Neural crest cell (in vitro differentiated cells): ENCODE measurements around the gene CD69. TPM values are rescaled to one million over a fixed set of nuclear protein-coding genes. Genes with fewer than 3 reads are reported as not detected.

Experiments
- DNase-seq: peaks from one replicate; pipeline ENCODE4 v3.0.0; 2021; ENCODE audit warnings: low read depth, mixed read lengths, low spot score
- H3K27ac Mint-ChIP-seq: one replicate; pipeline ENCODE4 v1.8.0; 2021; ENCODE audit warnings: mild to moderate bottlenecking, mixed read lengths; ENCODE audit not compliant: unreplicated experiment
- H3K27me3 Mint-ChIP-seq: 2 replicates; pipeline ENCODE4 v1.8.0; 2021; ENCODE audit warnings: low read depth, mild to moderate bottlenecking, mixed read lengths
- H3K36me3 Mint-ChIP-seq: 2 replicates; pipeline ENCODE4 v1.8.0; 2021; ENCODE audit warnings: low read depth, mild to moderate bottlenecking, mixed read lengths
- H3K4me1 Mint-ChIP-seq: 2 replicates; pipeline ENCODE4 v1.8.0; 2021; ENCODE audit warnings: mixed read lengths
- H3K4me3 Mint-ChIP-seq: one replicate; pipeline ENCODE4 v1.8.0; 2021; ENCODE audit warnings: mild to moderate bottlenecking, mixed read lengths
- H3K9me3 Mint-ChIP-seq: 2 replicates; pipeline ENCODE4 v1.8.0; 2021; ENCODE audit warnings: mixed read lengths
- CTCF ChIP-seq: fragments of 200-600 bp; sonication (generic); conservative IDR thresholded peaks from 2 replicates; pipeline ENCODE4 v1.5.0; 2021; ENCODE audit warnings: antibody characterized with exemption, mild to moderate bottlenecking
- total RNA-seq: library from RNA; stranded (reverse); gene quantifications from 2 replicates; pipeline ENCODE4 v1.2.1, GENCODE V29; 2021

Gene CD69
- total RNA-seq, 1 donor from 2014 or later = not detected

GRCh38 chr12:9786726-9787717 is 26.3 kb upstream of the CD69 start:
- no peaks in the 10 kb centered on the region for H3K27me3 Mint-ChIP-seq
- H3K9me3 Mint-ChIP-seq = peaks cover 9% of the 10 kb centered on the region
- no peaks in the 10 kb centered on the region for H3K4me1 Mint-ChIP-seq
- no peak overlapping the region for H3K27ac Mint-ChIP-seq
- H3K4me3 Mint-ChIP-seq = no peak overlapping the region
- H3K36me3 Mint-ChIP-seq = no peaks in the 10 kb centered on the region
- TF ChIP-seq CTCF = no peak
- no peak for DNase-seq

DNA sequence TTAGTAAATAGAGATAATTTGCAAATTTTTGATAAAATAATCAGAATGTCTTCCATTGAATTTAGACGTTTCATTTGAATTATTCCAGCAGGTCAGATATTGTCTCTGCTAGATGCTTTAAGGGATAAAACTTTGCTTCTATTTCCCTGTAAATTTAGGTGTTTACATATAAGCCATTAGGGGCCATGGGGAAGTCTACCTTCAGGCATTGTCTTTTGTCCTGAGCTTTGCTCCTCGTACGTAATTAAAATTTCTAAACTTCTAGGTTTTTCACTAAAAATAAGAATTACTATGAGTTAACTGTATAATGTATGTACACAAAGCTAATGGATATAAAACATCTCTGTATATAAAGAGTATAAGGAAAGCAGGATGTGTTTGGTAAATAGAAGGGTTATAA is 24.1 kb upstream of the CD69 start:
- Mint-ChIP-seq H3K27ac (no peak overlapping the region), H3K9me3 (peaks cover 5% of the 10 kb centered on the region), H3K4me3 (no peak overlapping the region), H3K36me3 (no peaks in the 10 kb centered on the region), H3K4me1 (no peaks in the 10 kb centered on the region), H3K27me3 (no peaks in the 10 kb centered on the region)
- DNase-seq = no peak
- TF ChIP-seq CTCF = no peak

DNA sequence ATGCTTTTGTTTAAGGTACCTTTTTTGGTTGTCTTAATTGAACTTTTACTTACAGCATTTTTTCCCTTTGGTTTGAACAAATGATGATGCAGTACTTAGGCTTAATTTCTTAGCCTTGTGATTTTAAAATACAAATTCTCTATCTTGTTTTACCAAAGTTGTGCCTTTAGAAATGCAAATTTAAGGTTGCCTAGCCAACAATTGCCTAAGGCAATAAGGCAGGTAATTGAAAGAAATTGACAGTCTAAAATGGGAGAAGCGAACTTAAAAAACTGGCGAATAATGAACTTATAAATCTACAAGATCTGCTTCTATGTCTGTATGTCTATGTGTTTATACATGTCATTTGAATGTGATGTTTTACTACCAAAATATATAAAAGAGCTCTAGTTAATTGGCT is 23.6 kb upstream of the CD69 start:
- H3K36me3 Mint-ChIP-seq = no peaks in the 10 kb centered on the region
- TF ChIP-seq CTCF = no peak
- H3K27ac Mint-ChIP-seq = no peak overlapping the region
- no peaks in the 10 kb centered on the region for H3K27me3 Mint-ChIP-seq
- peaks cover 2% of the 10 kb centered on the region for H3K9me3 Mint-ChIP-seq
- no peak for DNase-seq
- H3K4me3 Mint-ChIP-seq = no peak overlapping the region
- H3K4me1 Mint-ChIP-seq = no peaks in the 10 kb centered on the region

- Mint-ChIP-seq H3K9me3 (no peaks in the 10 kb centered on the region), H3K4me1 (no peaks in the 10 kb centered on the region), H3K27ac (no peak overlapping the region), H3K27me3 (no peaks in the 10 kb centered on the region), H3K36me3 (no peaks in the 10 kb centered on the region), H3K4me3 (no peak overlapping the region)
- TF ChIP-seq CTCF = no peak
- no peak for DNase-seq
Observed at GRCh38 chr12:9782547-9783382, 22.1 kb upstream of the CD69 start.

GRCh38 chr12:9781360-9781759 is 20.7 kb upstream of the CD69 start:
- H3K9me3 Mint-ChIP-seq = no peaks in the 10 kb centered on the region
- no peak overlapping the region for H3K4me3 Mint-ChIP-seq
- no peak overlapping the region for H3K27ac Mint-ChIP-seq
- H3K36me3 Mint-ChIP-seq = no peaks in the 10 kb centered on the region
- H3K27me3 Mint-ChIP-seq = no peaks in the 10 kb centered on the region
- H3K4me1 Mint-ChIP-seq = no peaks in the 10 kb centered on the region
- TF ChIP-seq CTCF = no peak
- DNase-seq = no peak
